Gastrocnemius medialis (tissue), 4 donors: ENCODE measurements around the gene RBM3.

ENCODE experiments used
- CTCF ChIP-seq, 5 experiments: fragments of 450-650 bp in 3 of 5; fragments of 200-600 bp in 2 of 5; sonication (generic) in 2 of 5; IDR thresholded peaks in 4 of 5; conservative IDR thresholded peaks in 1 of 5; 1 replicate in 4 of 5; 2 replicates in 1 of 5; pipeline ENCODE4 v1.5.1; 2016 to 2019; ENCODE audit warnings: antibody characterized with exemption in 5 of 5, mild to moderate bottlenecking in 3 of 5, moderate library complexity in 3 of 5
- POLR2A ChIP-seq, 2 donors: fragments of 450-650 bp; IDR thresholded peaks; one replicate each; pipeline ENCODE4 v1.6.1; 2017; ENCODE audit warnings: antibody characterized with exemption in 2 of 2, mild to moderate bottlenecking in 2 of 2, moderate library complexity in 2 of 2

GRCh38 chrX:48573690-48574269 is 504 bp upstream of the RBM3 start:
- TF ChIP-seq POLR2A (IDR thresholded peaks at IDR 0.05) (no peak), CTCF (IDR thresholded peaks at IDR 0.05 in 4 of 5, conservative IDR thresholded peaks at IDR 0.05 in 1 of 5) (no peak)
